C4-2B (cell line): Measurements from ENCODE around the gene NDUFV2.
A peak's percentile ranks its signal among the peaks of the same experiment; 100 is the strongest.

Source experiments
- H3K27ac ChIP-seq: fragments of 450-650 bp; 2 replicates; pipeline ENCODE4 v1.5.1; 2017
- CTCF ChIP-seq: fragments of 450-650 bp; conservative IDR thresholded peaks from 2 replicates; pipeline ENCODE4 v1.5.1; 2017; ENCODE audit warnings: mild to moderate bottlenecking
- ZFX ChIP-seq: fragments of 450-650 bp; IDR thresholded peaks from 2 replicates; pipeline ENCODE4 v1.6.1; 2017

The NDUFV2 gene

GRCh38 chr18:9096685-9097084, 5.8 kb upstream of the NDUFV2 start:
- no peak overlapping the region for H3K27ac ChIP-seq
- TF ChIP-seq ZFX: no peak
- no peak for TF ChIP-seq CTCF

- H3K27ac ChIP-seq: no peak overlapping the region
- TF ChIP-seq CTCF: no peak
- TF ChIP-seq ZFX: no peak
Observed at GRCh38 chr18:9097349-9097748, 5.2 kb upstream of the NDUFV2 start.

- H3K27ac ChIP-seq: peak overlapping the region; percentile 58; the same call in 1 of the 2 replicates
- no peak for TF ChIP-seq CTCF
- TF ChIP-seq ZFX: no peak
Observed at GRCh38 chr18:9100796-9101195, 1.7 kb upstream of the NDUFV2 start.

- TF ChIP-seq CTCF (no peak), ZFX (no peak)
- H3K27ac ChIP-seq: peak overlapping the region; percentile 98
Observed at GRCh38 chr18:9101730-9102507, 580 bp upstream of the NDUFV2 start.

- TF ChIP-seq ZFX: no peak
- peak; percentile 29 for TF ChIP-seq CTCF
- peak overlapping the region; percentile 98 for H3K27ac ChIP-seq
Observed at GRCh38 chr18:9103376-9103873, 926 bp downstream of the NDUFV2 start.

- no peak for TF ChIP-seq ZFX
- TF ChIP-seq CTCF: no peak
- peak overlapping the region; percentile 75; the same call in 1 of the 2 replicates for H3K27ac ChIP-seq
Observed at GRCh38 chr18:9104244-9104901, 1.9 kb downstream of the NDUFV2 start.

- H3K27ac ChIP-seq: no peak overlapping the region
- TF ChIP-seq ZFX: no peak
- no peak for TF ChIP-seq CTCF
Observed at GRCh38 chr18:9105420-9105819, 2.9 kb downstream of the NDUFV2 start.
